HG02610 (cell line): Measurements from ENCODE around the gene PCP4L1.
"Not testable (repeated sequence)": the region's sequence is repeated elsewhere in the genome, so short reads cannot be mapped to it uniquely, and the experiment has no call there.

Experiments
- ATAC-seq: cut with Tn5 transposase; IDR thresholded peaks from one replicate; pipeline ENCODE4 v1.9.1; 2021; ENCODE audit warnings: mild to moderate bottlenecking, moderate library complexity; ENCODE audit not compliant: unreplicated experiment

Gene PCP4L1

GRCh38 chr1:161227196-161227871 lies 31.2 kb upstream of the PCP4L1 start:
- ATAC-seq: no peak

GRCh38 chr1:161228032-161228431 lies 30.5 kb upstream of the PCP4L1 start:
- ATAC-seq: no peak

DNA sequence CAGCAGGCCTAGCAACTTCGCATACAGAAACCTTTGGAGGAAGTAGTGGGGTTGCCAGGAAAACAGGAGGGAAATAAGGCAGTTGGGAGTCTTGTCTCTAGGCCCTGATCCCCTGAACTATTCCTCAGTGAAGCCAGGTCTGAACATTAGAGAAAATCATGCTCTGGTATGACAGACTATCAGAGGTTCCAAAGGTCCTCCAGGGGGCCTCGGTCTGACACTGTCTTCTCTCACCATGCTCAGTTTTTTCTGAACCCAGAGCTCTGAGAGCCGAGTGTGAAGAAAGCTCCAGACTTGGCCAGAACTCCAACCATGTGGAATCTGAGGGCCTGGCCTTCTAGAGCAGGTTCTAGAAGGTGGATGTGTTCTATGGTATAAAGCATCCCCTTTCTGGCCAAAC lies 28.6 kb upstream of the PCP4L1 start:
- no peak for ATAC-seq

DNA sequence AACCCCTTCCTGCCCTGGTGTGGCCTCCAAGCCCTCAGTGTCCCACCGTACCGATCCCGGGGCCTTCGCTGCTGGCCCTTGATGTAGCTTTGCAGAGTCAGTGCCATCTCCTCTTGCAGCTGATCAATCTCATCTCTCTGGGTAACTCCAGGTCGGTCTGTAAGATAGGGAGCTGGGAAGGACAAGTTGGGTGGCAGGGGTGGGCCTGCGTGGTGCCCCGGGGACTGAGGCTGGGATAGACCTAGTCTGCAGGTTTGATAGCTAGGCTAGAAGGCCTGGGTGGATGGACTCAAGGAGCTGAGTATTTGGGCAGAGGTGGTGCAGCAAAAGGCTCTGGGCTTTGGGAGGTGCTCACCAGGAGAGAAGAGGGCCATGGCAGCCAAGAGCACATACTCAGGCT lies 27.8 kb upstream of the PCP4L1 start:
- ATAC-seq: no peak

- no peak for ATAC-seq
These were observed 25.4 kb upstream of the PCP4L1 start for GRCh38 chr1:161233102-161233501.

- no peak for ATAC-seq
These were observed 22.4 kb upstream of the PCP4L1 start for GRCh38 chr1:161235957-161236775.

- no peak for ATAC-seq
These were observed 20.5 kb upstream of the PCP4L1 start, which contains the start of gene NR1I3 for GRCh38 chr1:161238039-161238473. Gene NR1I3, minus strand, starts transcription at chr1:161238203. Its CDS starts 1,638 bp downstream, at chr1:161236565.

GRCh38 chr1:161241682-161242081 lies 16.9 kb upstream of the PCP4L1 start:
- ATAC-seq: no peak

DNA sequence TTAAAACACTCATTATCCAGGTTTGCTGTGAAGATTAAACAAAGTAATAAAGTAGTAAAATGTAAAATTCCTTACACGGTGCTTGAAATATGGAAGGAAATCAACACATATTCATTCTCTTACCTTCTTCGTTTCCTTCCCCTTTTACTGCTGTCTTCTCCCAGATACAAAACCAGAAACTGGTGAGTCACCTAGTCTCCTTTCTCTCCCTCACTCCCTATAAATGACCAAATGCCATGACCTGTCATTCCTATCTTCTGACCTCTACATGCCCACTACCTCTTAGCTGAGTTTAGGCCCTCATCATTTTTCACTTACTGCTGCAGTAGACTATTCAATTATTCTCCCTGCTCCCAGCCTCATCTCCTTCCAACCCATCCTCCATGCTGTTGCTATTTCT lies 16.2 kb upstream of the PCP4L1 start:
- ATAC-seq: no peak

DNA sequence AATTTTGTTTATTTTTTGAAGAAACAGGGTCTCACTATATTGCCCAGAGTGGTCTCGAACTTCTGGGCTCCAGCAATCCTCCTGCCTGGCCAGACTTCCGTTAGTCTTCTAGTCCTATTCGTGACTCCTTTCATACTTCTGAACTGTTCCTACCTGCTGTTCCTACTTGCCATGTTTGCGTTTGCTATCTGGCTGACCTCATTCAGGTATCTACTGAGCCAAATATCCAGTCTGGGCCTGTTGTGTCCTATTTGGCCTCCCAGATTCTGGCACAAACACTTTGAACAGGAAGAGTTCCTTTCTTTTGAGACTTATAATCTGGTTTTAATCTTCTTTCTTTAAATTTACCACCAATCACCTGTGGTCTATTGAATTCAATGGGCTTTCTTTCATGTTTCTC lies 13.7 kb upstream of the PCP4L1 start:
- no peak for ATAC-seq

- ATAC-seq: not testable (repeated sequence)
These were observed 8.4 kb upstream of the PCP4L1 start for GRCh38 chr1:161250100-161250499.

- no peak for ATAC-seq
These were observed 7.7 kb upstream of the PCP4L1 start for GRCh38 chr1:161250829-161251228.

- ATAC-seq: no peak
These were observed 7.0 kb upstream of the PCP4L1 start for GRCh38 chr1:161251579-161251978.

- ATAC-seq: not testable (repeated sequence)
These were observed 3.2 kb upstream of the PCP4L1 start for GRCh38 chr1:161255302-161255701.

DNA sequence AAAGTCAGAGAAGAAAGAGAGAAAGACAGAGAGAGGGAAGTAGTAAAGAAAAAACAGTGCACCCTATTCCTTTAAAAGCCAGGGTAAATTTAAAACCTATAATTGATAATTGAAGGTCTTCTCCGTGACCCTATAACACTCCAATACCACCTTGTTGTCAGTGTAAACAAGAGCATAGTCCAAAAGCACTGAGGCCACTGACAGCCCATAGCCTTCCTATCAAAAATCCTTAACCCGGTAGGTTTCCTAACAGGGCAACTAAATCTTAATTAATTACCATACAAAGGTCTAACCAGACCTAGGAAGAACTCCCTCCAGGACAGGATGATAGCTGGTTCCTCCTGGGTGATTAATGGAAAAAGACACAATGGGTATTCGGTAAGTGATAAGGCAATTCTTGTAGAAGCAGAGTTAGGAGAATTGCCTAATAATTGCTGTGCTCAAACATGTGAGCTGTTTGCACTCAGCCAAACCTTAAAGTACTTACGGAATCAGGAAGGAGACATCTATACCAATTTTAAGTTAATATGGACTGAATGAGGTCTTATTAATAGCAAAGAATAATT lies 2.5 kb upstream of the PCP4L1 start:
- not testable (repeated sequence) for ATAC-seq

DNA sequence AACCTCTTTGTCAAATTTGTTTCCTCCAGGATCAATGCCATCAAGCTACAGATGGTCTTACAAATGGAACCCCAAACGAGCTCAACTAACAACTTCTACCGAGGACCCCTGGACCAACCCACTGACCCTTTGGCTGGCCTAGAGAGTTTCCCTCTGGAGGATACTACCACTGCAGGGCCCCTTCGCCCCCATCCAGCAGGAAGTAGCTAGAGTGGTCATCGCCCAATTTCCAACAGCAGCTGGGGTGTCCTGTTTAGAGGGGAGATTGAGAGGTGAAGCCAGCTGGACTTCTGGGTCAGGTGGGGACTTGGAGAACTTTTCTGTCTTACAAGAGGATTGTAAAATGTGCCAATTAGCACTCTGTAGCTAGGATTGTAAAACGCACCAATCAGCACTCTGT lies 1.4 kb upstream of the PCP4L1 start:
- not testable (repeated sequence) for ATAC-seq

GRCh38 chr1:161259345-161259702 lies 779 bp downstream of the PCP4L1 start:
- ATAC-seq: no peak

- no peak for ATAC-seq
These were observed 1.2 kb downstream of the PCP4L1 start for GRCh38 chr1:161259765-161260164.

DNA sequence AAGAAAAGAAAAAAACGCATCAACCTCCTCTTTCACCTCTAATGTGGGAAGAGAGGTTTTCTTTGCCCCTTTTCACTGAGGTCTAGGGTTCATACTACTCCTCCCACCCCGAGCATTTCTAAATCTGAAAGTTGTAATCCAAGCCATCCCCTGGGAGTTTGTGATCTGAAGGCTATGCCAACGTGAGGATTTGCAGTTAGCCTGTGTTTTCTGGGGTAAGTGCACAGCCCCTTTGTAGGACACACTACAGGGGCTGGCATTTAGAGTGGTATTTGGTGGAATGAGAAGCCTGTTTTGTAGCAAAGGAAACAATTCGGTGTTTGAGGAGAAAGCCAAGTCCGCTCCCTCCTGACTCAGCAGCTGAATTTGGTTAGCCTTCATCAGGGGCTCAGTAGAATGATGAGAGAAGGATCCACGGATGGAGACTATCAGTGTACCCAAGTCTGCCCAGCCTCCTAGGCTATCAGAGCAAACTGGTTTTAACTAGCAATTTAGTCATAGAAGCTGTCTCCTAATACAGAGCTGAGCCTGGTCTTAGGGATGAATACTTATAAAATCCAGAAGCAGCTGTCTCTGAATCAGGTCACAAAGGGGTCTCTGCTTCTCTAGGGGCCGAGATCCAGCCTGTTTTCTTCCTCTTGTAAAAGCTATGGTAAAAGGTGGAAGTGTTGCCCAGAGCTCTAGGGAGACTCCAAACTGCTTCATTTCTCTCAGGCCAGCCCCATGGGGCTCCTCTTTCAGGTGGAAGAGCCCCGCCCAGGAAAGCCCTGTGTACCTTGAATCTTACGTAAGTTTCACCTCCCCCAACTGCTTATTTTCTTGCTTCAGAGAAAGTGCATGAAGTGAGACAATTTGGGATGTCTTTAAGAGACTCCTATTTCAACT lies 2.1 kb downstream of the PCP4L1 start:
- ATAC-seq: no peak

GRCh38 chr1:161261261-161262235 lies 3.0 kb downstream of the PCP4L1 start:
- ATAC-seq: no peak
